ENCODE results near the gene GPR39. TPM values are rescaled to one million over a fixed set of nuclear protein-coding genes. Genes with fewer than 3 reads are reported as not detected.
"Not testable (repeated sequence)": the region's sequence is repeated elsewhere in the genome, so short reads cannot be mapped to it uniquely, and the experiment has no call there.

The GPR39 gene
- polyA plus RNA-seq, 3 donors from 2014 or later: not detected

DNA sequence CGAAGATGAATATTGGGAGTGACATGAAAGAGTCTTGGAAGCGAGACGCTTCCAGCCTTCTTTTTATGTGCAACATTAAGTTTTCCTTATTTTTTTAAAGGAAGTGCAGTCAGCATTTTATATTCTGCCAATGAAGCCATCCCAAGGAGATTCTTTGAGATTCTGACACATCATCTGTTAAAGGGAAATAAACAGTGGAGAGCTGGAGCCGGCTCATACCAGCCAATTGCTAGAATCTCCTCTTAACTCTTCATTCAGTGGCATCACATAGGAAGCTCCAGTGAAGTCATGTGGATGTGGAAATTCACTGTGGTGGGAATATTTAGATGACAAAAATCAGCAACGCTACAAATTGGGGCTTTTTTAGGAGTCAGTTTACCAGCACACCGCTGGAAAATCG is 23.7 kb upstream of the GPR39 start:
- H3K9me3 Mint-ChIP-seq: peaks cover 0 to 12% (median 5%) of the 10 kb centered on the region in 6 donors
- no peak overlapping the region for H3K27ac Mint-ChIP-seq
- no peaks in the 10 kb centered on the region for H3K36me3 Mint-ChIP-seq

GRCh38 chr2:132397042-132397441 is 19.6 kb upstream of the GPR39 start:
- H3K27ac Mint-ChIP-seq; H3K4me3 Mint-ChIP-seq; H3K36me3 Mint-ChIP-seq; H3K27me3 Mint-ChIP-seq (ENCODE audit: low read depth in 3 of 3); DNase-seq; H3K4me1 Mint-ChIP-seq: not testable (repeated sequence)
- H3K9me3 Mint-ChIP-seq: peaks cover 0 to 16% (median 4%) of the 10 kb centered on the region in 6 donors

More for the DNA sequence above, 23.7 kb upstream of the GPR39 start:
- Mint-ChIP-seq H3K27me3 (ENCODE audit: low read depth in 3 of 3) (peaks cover 0 to 3% (median 0%) of the 10 kb centered on the region in 3 donors), H3K4me3 (no peak overlapping the region), H3K4me1 (no peaks in the 10 kb centered on the region)
- no peak for DNase-seq

DNA sequence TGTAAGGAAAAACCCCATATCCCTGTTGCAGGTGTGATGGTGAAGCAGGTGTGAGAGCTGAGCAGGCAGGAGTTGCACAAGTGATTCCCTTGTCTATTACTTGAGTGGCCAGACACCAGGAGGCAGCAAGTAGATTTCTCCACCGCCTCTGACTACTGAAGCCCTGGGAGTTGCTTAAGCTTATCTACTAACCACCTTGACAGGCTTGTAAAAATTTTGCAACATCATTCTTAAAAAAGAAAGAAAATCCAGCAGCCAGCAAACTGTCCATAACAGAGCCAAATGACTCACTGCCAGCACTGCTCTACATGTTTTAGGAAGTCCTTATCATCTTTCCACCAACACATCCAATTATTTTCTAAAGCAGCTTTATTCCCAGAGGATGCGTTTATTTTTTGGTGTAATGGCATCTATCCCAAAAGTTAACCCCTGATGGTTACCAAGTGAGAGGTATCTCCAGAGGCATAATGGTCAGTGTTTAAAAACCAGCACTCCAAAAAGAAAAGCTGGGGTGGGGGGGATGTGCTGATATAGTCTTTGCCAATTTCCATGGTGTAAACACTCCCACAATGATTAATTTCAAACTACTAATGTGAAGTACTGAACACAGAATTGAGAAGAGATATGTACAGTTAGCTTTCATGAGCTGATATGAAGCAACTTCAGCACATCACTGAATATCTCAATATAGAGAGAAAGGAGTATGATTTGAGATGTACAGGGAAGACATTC is 16.3 kb upstream of the GPR39 start:
- Mint-ChIP-seq H3K27ac (no peak overlapping the region), H3K9me3 (peaks cover 0 to 22% (median 7%) of the 10 kb centered on the region in 6 donors), H3K4me1 (no peaks in the 10 kb centered on the region), H3K36me3 (no peaks in the 10 kb centered on the region), H3K27me3 (ENCODE audit: low read depth in 3 of 3) (peaks cover 0 to 2% (median 0%) of the 10 kb centered on the region in 3 donors), H3K4me3 (no peak overlapping the region)
- DNase-seq: no peak

- H3K9me3 Mint-ChIP-seq: peaks cover 0 to 24% (median 7%) of the 10 kb centered on the region in 6 donors
- H3K4me1 Mint-ChIP-seq: no peaks in the 10 kb centered on the region
- H3K27me3 Mint-ChIP-seq (ENCODE audit: low read depth in 3 of 3): peaks cover 0 to 2% (median 0%) of the 10 kb centered on the region in 3 donors
- no peaks in the 10 kb centered on the region for H3K36me3 Mint-ChIP-seq
- H3K4me3 Mint-ChIP-seq: no peak overlapping the region
- DNase-seq: no peak
- H3K27ac Mint-ChIP-seq: no peak overlapping the region
These were observed 15.7 kb upstream of the GPR39 start for GRCh38 chr2:132400901-132401240.

DNA sequence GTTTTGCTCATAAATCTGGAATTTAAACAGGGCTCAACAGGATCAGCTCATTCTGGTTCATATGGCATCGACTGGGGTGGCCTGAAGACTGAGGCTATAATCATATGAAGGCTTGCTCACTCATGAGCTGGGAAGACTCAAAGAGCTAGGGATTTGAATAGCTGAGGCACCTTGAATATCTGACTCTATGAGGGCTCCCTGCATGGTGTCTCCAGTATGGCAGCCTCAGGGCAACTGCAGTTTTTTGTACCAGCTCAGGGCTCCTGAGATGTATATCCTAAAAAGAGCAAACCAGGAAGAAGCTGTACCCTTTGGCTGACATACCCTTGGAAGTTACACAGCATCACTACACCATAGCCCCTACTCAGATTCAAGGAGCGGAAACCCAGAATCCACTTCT is 15.3 kb upstream of the GPR39 start:
- Mint-ChIP-seq H3K4me3 (no peak overlapping the region), H3K9me3 (peaks cover 0 to 28% (median 7%) of the 10 kb centered on the region in 6 donors), H3K27me3 (ENCODE audit: low read depth in 3 of 3) (peaks cover 0 to 2% (median 0%) of the 10 kb centered on the region in 3 donors), H3K27ac (no peak overlapping the region), H3K36me3 (no peaks in the 10 kb centered on the region), H3K4me1 (no peaks in the 10 kb centered on the region)
- DNase-seq: no peak

DNA sequence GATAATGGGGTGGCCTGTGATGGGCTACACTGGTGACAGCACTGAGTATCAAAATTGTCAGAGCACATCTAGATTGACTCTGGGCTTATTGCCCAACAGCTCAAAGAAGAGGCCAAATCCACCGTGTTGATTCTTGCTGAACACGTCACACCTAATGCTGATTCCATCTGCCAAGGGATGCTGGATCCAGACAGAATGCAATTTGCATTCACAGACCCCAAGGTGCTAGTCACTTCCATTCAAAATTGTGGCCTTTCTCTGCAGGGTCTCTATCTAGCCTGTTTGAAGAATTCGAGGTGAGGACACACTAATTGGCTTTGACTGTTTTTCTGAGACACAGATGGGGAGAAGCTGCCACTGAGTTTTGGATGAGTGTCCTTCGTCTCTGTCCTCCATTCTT is 13.5 kb upstream of the GPR39 start:
- Mint-ChIP-seq H3K27me3 (ENCODE audit: low read depth in 3 of 3) (peaks cover 0 to 4% (median 1%) of the 10 kb centered on the region in 3 donors), H3K4me3 (no peak overlapping the region), H3K27ac (no peak overlapping the region), H3K9me3 (peaks cover 0 to 40% (median 11%) of the 10 kb centered on the region in 6 donors), H3K36me3 (no peaks in the 10 kb centered on the region), H3K4me1 (no peaks in the 10 kb centered on the region)
- no peak for DNase-seq

DNA sequence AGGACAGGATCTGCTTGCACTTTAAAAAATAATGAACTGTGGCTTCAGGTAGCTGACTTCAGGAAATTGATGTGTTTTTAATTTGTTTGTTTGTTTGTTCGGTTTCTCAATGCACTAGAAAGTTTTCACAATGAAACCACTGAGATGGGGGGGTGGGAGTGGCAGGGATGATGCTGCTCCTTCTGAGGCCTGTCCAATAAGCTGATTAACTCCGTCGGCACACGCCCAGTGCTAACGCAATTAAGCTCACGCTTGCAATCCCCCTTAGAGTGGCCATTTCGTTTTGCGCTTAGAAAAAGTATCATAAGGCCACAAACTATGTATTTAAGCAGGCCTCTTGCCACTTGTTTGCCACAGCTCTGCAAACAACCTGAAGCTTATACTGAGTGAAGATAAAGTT is 12.5 kb upstream of the GPR39 start:
- no peak overlapping the region for H3K27ac Mint-ChIP-seq

DNA sequence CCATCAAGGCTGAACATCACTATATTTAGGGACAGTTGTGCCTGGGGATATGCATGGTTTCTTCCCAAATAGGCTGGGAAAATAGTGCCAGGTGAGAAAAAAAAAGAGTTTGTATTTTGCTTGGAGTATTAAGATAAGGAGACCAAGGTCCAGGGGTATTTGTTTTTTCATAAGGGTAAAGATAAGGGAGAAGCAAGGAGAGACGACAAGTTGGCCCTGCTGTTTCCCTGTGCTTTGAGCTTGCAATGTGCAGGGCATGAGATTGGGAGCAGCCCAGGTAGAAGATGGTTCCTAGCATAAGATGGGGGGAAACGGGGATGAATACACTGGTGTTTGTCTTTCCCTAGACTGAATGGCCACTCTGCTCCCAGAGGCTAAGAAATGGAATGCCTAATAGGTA is 8.8 kb upstream of the GPR39 start:
- Mint-ChIP-seq H3K27ac (no peak overlapping the region), H3K9me3 (peaks cover 0 to 39% (median 14%) of the 10 kb centered on the region in 6 donors), H3K4me1 (no peaks in the 10 kb centered on the region), H3K36me3 (no peaks in the 10 kb centered on the region), H3K27me3 (ENCODE audit: low read depth in 3 of 3) (peaks cover 0 to 2% (median 1%) of the 10 kb centered on the region in 3 donors), H3K4me3 (no peak overlapping the region)
- no peak for DNase-seq

More for the DNA sequence above, 12.5 kb upstream of the GPR39 start:
- peaks cover 0 to 4% (median 1%) of the 10 kb centered on the region in 3 donors for H3K27me3 Mint-ChIP-seq (ENCODE audit: low read depth in 3 of 3)
- no peak for DNase-seq
- no peaks in the 10 kb centered on the region for H3K4me1 Mint-ChIP-seq
- peaks cover 0 to 40% (median 12%) of the 10 kb centered on the region in 6 donors for H3K9me3 Mint-ChIP-seq
- no peaks in the 10 kb centered on the region for H3K36me3 Mint-ChIP-seq
- H3K4me3 Mint-ChIP-seq: no peak overlapping the region

DNA sequence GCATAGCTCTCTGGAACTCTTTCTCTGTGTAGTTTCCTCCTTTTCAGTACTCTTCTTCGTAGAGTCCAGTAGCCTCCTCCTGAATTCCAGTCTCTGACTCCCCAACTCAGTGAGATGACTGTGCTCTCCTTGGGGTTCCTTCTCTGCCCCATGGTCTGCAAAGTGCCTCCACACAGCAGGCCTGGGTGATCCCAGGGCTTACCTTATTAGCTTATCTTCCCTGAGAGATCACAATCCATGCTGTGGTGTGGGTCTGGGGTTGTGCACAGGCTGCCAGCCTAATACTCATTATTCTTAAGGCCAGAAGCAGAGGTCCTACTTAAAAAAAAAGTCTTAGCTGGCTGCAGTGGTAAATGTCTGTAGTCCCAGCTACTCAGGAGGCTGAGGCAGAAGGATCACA is 4.6 kb upstream of the GPR39 start:
- Mint-ChIP-seq H3K4me1 (no peaks in the 10 kb centered on the region), H3K27ac (no peak overlapping the region), H3K4me3 (no peak overlapping the region), H3K9me3 (peaks cover 2 to 32% (median 9%) of the 10 kb centered on the region in 6 donors), H3K27me3 (ENCODE audit: low read depth in 3 of 3) (peaks cover 2 to 8% (median 5%) of the 10 kb centered on the region in 3 donors), H3K36me3 (no peaks in the 10 kb centered on the region)
- no peak for DNase-seq

- Mint-ChIP-seq H3K27ac (no peak overlapping the region), H3K4me3 (no peak overlapping the region), H3K4me1 (no peaks in the 10 kb centered on the region), H3K36me3 (no peaks in the 10 kb centered on the region), H3K9me3 (peaks cover 0 to 27% (median 8%) of the 10 kb centered on the region in 6 donors), H3K27me3 (ENCODE audit: low read depth in 3 of 3) (peaks cover 0 to 8% (median 7%) of the 10 kb centered on the region in 3 donors)
- no peak for DNase-seq
These were observed 2.5 kb upstream of the GPR39 start for GRCh38 chr2:132414081-132414480.

DNA sequence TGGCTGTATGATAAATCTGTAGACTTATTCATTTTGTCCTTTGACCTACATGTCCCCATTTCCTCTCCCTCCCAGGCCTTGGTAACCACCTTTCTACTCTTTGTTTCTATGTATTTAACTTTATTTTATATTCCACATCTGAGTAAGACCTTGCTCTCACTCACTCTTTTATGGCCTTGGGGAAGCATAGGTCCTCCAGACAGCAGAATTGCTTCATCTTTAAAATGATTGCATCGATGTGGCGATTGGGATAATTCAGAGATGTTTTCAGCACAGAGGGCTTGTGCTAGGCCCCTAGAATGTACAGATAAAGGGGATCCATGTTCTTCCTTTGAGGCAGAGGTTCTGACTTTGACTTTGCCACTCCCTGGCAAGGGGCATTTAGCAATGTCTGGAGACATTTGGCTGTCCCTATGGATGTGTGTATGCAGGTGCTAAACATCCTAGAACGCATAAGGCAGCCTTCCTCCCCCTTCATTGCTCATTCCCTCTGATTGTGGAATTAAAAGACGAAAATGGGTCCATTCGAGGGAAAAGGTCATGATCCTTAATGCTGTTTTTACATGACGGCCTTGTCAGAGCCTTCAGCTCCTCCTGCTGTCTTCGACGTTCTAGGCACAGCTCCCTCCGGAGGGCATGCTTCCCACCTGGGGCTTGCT is 1.2 kb upstream of the GPR39 start:
- Mint-ChIP-seq H3K27me3 (ENCODE audit: low read depth in 3 of 3) (peaks cover 0 to 11% (median 7%) of the 10 kb centered on the region in 3 donors), H3K4me3 (no peak overlapping the region), H3K36me3 (no peaks in the 10 kb centered on the region), H3K27ac (no peak overlapping the region), H3K4me1 (no peaks in the 10 kb centered on the region), H3K9me3 (peaks cover 0 to 30% (median 6%) of the 10 kb centered on the region in 6 donors)
- DNase-seq: no peak

- Mint-ChIP-seq H3K9me3 (peaks cover 0 to 25% (median 6%) of the 10 kb centered on the region in 6 donors), H3K36me3 (no peaks in the 10 kb centered on the region), H3K27ac (no peak overlapping the region), H3K4me1 (no peaks in the 10 kb centered on the region), H3K27me3 (ENCODE audit: low read depth in 3 of 3) (peaks cover 0 to 11% (median 7%) of the 10 kb centered on the region in 3 donors), H3K4me3 (no peak overlapping the region)
- DNase-seq: no peak
These were observed 486 bp upstream of the GPR39 start for GRCh38 chr2:132415915-132416722.

- H3K4me3 Mint-ChIP-seq: no peak overlapping the region
- H3K27ac Mint-ChIP-seq: no peak overlapping the region
- DNase-seq: no peak
- H3K36me3 Mint-ChIP-seq: no peaks in the 10 kb centered on the region
- H3K9me3 Mint-ChIP-seq: peaks cover 3 to 25% (median 7%) of the 10 kb centered on the region in 6 donors
- no peaks in the 10 kb centered on the region for H3K4me1 Mint-ChIP-seq
- peaks cover 0 to 11% (median 7%) of the 10 kb centered on the region in 3 donors for H3K27me3 Mint-ChIP-seq (ENCODE audit: low read depth in 3 of 3)
These were observed 928 bp downstream of the GPR39 start for GRCh38 chr2:132417430-132418035.

Measured in immature natural killer cell (primary cell).